ENCODE results near the gene PRDM2.

The PRDM2 gene

GRCh38 chr1:13748610-13749505 is 48.9 kb downstream of the PRDM2 start:
- Histone ChIP-seq H3K27me3 (replicated peaks in 2 of 5; ENCODE audit: control insufficient read depth in 4 of 5, insufficient read depth in 5 of 5, low read length in 4 of 5) (no peaks in the 10 kb centered on the region), H3K36me3 (ENCODE audit: control insufficient read depth in 4 of 4, insufficient read depth in 4 of 4, low read length in 3 of 4) (peaks cover 2 to 12% (median 4%) of the 10 kb centered on the region in 4 experiments), H3K4me3 (ENCODE audit: control insufficient read depth in 1 of 7, extremely low read depth in 1 of 7, insufficient read depth in 4 of 7, low read depth in 2 of 7, low read length in 6 of 7) (peak overlapping the region; percentile 74 to 94 (median 91)), H3K27ac (ENCODE audit: insufficient read depth in 1 of 2, low read depth in 1 of 2, low read length in 2 of 2, poor library complexity in 1 of 2, severe bottlenecking in 2 of 2) (peak overlapping the region; percentile 68 to 87), H3K4me1 (ENCODE audit: control extremely low read depth in 1 of 4, control insufficient read depth in 4 of 4, insufficient read depth in 4 of 4, low read length in 3 of 4) (peaks cover 5 to 28% (median 19%) of the 10 kb centered on the region in 4 experiments), H3K9me3 (ENCODE audit: control extremely low read depth in 1 of 5, control insufficient read depth in 4 of 5, insufficient read depth in 2 of 5, low read depth in 1 of 5, low read length in 4 of 5) (no peaks in the 10 kb centered on the region)
- ChIA-PET POLR2A (interaction anchor here (0.5 to 1.1 kb wide), 7 partner anchors 11 to 1341 kb away, joined by 3 to 5 read pairs (median 3); no protein-coding TSS in a partner anchor), CTCF (interaction anchor here (0.8 to 2.7 kb wide), 3 partner anchors 8 to 23 kb away, joined by 4 to 9 read pairs (median 4); no protein-coding TSS in a partner anchor)
- peak; percentile 95 to 98 (median 97) for DNase-seq
- WGBS (ENCODE audit: insufficient coverage), result under 1% methylated on average over 70 of the region's 83 CpGs

- 0% methylated on average over 68 of the region's 81 CpGs for WGBS (ENCODE audit: insufficient coverage)
- H3K4me3 ChIP-seq (ENCODE audit: control insufficient read depth in 1 of 7, extremely low read depth in 1 of 7, insufficient read depth in 4 of 7, low read depth in 2 of 7, low read length in 6 of 7), result peak overlapping the region; percentile 74 to 94 (median 91)
- ChIA-PET POLR2A (interaction anchor here (0.6 to 1.1 kb wide), 6 partner anchors 10 to 1340 kb away, joined by 3 to 5 read pairs (median 3); no protein-coding TSS in a partner anchor), CTCF (interaction anchor here (1.5 to 2.7 kb wide), 2 partner anchors 8 to 24 kb away, joined by 4 to 9 read pairs; no protein-coding TSS in a partner anchor)
- peaks cover 5 to 32% (median 19%) of the 10 kb centered on the region in 4 experiments for H3K4me1 ChIP-seq (ENCODE audit: control extremely low read depth in 1 of 4, control insufficient read depth in 4 of 4, insufficient read depth in 4 of 4, low read length in 3 of 4)
- peak overlapping the region; percentile 54 to 75 for H3K27ac ChIP-seq (ENCODE audit: insufficient read depth in 1 of 2, low read depth in 1 of 2, low read length in 2 of 2, poor library complexity in 1 of 2, severe bottlenecking in 2 of 2)
- peaks cover 2 to 17% (median 6%) of the 10 kb centered on the region in 4 experiments for H3K36me3 ChIP-seq (ENCODE audit: control insufficient read depth in 4 of 4, insufficient read depth in 4 of 4, low read length in 3 of 4)
- no peaks in the 10 kb centered on the region for H3K27me3 ChIP-seq (replicated peaks in 2 of 5; ENCODE audit: control insufficient read depth in 4 of 5, insufficient read depth in 5 of 5, low read length in 4 of 5)
- no peaks in the 10 kb centered on the region for H3K9me3 ChIP-seq (ENCODE audit: control extremely low read depth in 1 of 5, control insufficient read depth in 4 of 5, insufficient read depth in 2 of 5, low read depth in 1 of 5, low read length in 4 of 5)
- peak; percentile 58 to 76 (median 67) for DNase-seq
Measured at GRCh38 chr1:13749543-13750341, 49.8 kb downstream of the PRDM2 start.

GRCh38 chr1:13751458-13751871 is 51.5 kb downstream of the PRDM2 start:
- ChIA-PET CTCF (interaction anchor here (0.9 to 1.6 kb wide), 4 partner anchors 13 to 44 kb away, joined by 3 read pairs; no protein-coding TSS in a partner anchor), POLR2A (interaction anchor here (0.8 to 1.3 kb wide), 2 partner anchors 21 to 23 kb away, joined by 4 read pairs; no protein-coding TSS in a partner anchor)
- peaks cover 5 to 32% (median 19%) of the 10 kb centered on the region in 4 experiments for H3K4me1 ChIP-seq (ENCODE audit: control extremely low read depth in 1 of 4, control insufficient read depth in 4 of 4, insufficient read depth in 4 of 4, low read length in 3 of 4)
- H3K9me3 ChIP-seq (ENCODE audit: control extremely low read depth in 1 of 5, control insufficient read depth in 4 of 5, insufficient read depth in 2 of 5, low read depth in 1 of 5, low read length in 4 of 5), result no peaks in the 10 kb centered on the region
- H3K27me3 ChIP-seq (replicated peaks in 2 of 5; ENCODE audit: control insufficient read depth in 4 of 5, insufficient read depth in 5 of 5, low read length in 4 of 5), result no peaks in the 10 kb centered on the region
- DNase-seq, result no peak
- peaks cover 2 to 18% (median 6%) of the 10 kb centered on the region in 4 experiments for H3K36me3 ChIP-seq (ENCODE audit: control insufficient read depth in 4 of 4, insufficient read depth in 4 of 4, low read length in 3 of 4)
- 100% methylated on average over 5 of the region's 5 CpGs for WGBS (ENCODE audit: insufficient coverage)
- H3K4me3 ChIP-seq (ENCODE audit: control insufficient read depth in 1 of 7, extremely low read depth in 1 of 7, insufficient read depth in 4 of 7, low read depth in 2 of 7, low read length in 6 of 7), result no peak overlapping the region
- peak overlapping the region in 1 of 2 experiments; percentile 75 for H3K27ac ChIP-seq (ENCODE audit: insufficient read depth in 1 of 2, low read depth in 1 of 2, low read length in 2 of 2, poor library complexity in 1 of 2, severe bottlenecking in 2 of 2)

DNA sequence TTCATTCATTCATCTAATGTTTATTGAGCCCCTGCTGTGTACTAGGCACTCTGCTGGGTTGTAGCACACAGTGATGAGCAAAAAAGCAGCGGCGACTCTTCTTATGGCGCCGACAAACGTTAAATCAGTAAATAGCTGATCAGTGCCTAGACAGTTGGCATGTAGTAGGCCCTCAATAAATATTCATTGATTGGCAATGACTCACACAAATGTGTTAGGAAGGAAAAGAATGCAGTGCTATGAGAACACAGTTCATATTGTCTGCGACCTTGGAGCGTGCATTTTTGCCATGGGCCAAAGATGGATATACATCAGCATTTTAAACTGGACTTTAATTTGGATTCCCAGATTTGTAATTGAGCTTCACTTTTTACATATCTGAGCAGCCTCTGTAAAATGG is 52.0 kb downstream of the PRDM2 start:
- ChIA-PET CTCF (interaction anchor here (0.9 to 1.6 kb wide), 4 partner anchors 13 to 44 kb away, joined by 3 read pairs; no protein-coding TSS in a partner anchor), POLR2A (interaction anchor here (1.3 kb wide), 1 partner anchor 23 kb away, joined by 4 read pairs; no protein-coding TSS in a partner anchor)
- Histone ChIP-seq H3K36me3 (ENCODE audit: control insufficient read depth in 4 of 4, insufficient read depth in 4 of 4, low read length in 3 of 4) (peaks cover 2 to 18% (median 6%) of the 10 kb centered on the region in 4 experiments), H3K27me3 (replicated peaks in 2 of 5; ENCODE audit: control insufficient read depth in 4 of 5, insufficient read depth in 5 of 5, low read length in 4 of 5) (no peaks in the 10 kb centered on the region), H3K4me3 (ENCODE audit: control insufficient read depth in 1 of 7, extremely low read depth in 1 of 7, insufficient read depth in 4 of 7, low read depth in 2 of 7, low read length in 6 of 7) (no peak overlapping the region), H3K27ac (ENCODE audit: insufficient read depth in 1 of 2, low read depth in 1 of 2, low read length in 2 of 2, poor library complexity in 1 of 2, severe bottlenecking in 2 of 2) (no peak overlapping the region), H3K9me3 (ENCODE audit: control extremely low read depth in 1 of 5, control insufficient read depth in 4 of 5, insufficient read depth in 2 of 5, low read depth in 1 of 5, low read length in 4 of 5) (no peaks in the 10 kb centered on the region), H3K4me1 (ENCODE audit: control extremely low read depth in 1 of 4, control insufficient read depth in 4 of 4, insufficient read depth in 4 of 4, low read length in 3 of 4) (peaks cover 5 to 32% (median 20%) of the 10 kb centered on the region in 4 experiments)
- no peak for DNase-seq
- WGBS (ENCODE audit: insufficient coverage), result 98% methylated on average over 5 of the region's 7 CpGs

DNA sequence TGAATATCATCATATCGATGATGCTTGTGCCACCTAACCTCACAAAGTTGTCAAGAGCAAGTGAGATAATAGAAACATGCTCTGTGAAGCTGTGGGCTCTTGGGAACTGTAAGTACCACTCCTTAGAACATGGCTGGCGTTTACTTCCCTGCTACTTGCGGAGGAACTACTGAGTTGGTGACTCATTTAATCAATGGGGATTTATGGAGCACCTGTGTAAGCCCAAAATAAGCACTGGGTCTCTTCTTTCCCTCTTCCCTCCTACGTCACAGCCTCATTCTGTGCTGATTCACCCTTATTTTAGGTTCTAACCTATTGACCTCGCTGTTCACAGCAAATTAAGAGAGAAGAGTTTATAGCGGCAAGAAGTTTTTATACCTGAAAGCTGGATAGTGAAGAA is 52.9 kb downstream of the PRDM2 start:
- H3K27me3 ChIP-seq (replicated peaks in 2 of 5; ENCODE audit: control insufficient read depth in 4 of 5, insufficient read depth in 5 of 5, low read length in 4 of 5), result no peaks in the 10 kb centered on the region
- ChIA-PET CTCF (interaction anchor here (2.8 kb wide), 1 partner anchor 12 kb away, joined by 9 read pairs; no protein-coding TSS in a partner anchor), POLR2A (no interaction called here)
- peaks cover 2 to 18% (median 6%) of the 10 kb centered on the region in 4 experiments for H3K36me3 ChIP-seq (ENCODE audit: control insufficient read depth in 4 of 4, insufficient read depth in 4 of 4, low read length in 3 of 4)
- H3K4me3 ChIP-seq (ENCODE audit: control insufficient read depth in 1 of 7, extremely low read depth in 1 of 7, insufficient read depth in 4 of 7, low read depth in 2 of 7, low read length in 6 of 7), result no peak overlapping the region
- no peak overlapping the region for H3K27ac ChIP-seq (ENCODE audit: insufficient read depth in 1 of 2, low read depth in 1 of 2, low read length in 2 of 2, poor library complexity in 1 of 2, severe bottlenecking in 2 of 2)
- peaks cover 5 to 32% (median 20%) of the 10 kb centered on the region in 4 experiments for H3K4me1 ChIP-seq (ENCODE audit: control extremely low read depth in 1 of 4, control insufficient read depth in 4 of 4, insufficient read depth in 4 of 4, low read length in 3 of 4)
- no peaks in the 10 kb centered on the region for H3K9me3 ChIP-seq (ENCODE audit: control extremely low read depth in 1 of 5, control insufficient read depth in 4 of 5, insufficient read depth in 2 of 5, low read depth in 1 of 5, low read length in 4 of 5)
- 100% methylated on average over 3 of the region's 6 CpGs for WGBS (ENCODE audit: insufficient coverage)
- no peak for DNase-seq

- no peaks in the 10 kb centered on the region for H3K9me3 ChIP-seq (ENCODE audit: control extremely low read depth in 1 of 5, control insufficient read depth in 4 of 5, insufficient read depth in 2 of 5, low read depth in 1 of 5, low read length in 4 of 5)
- H3K27ac ChIP-seq (ENCODE audit: insufficient read depth in 1 of 2, low read depth in 1 of 2, low read length in 2 of 2, poor library complexity in 1 of 2, severe bottlenecking in 2 of 2), result no peak overlapping the region
- peaks cover 2 to 18% (median 6%) of the 10 kb centered on the region in 4 experiments for H3K36me3 ChIP-seq (ENCODE audit: control insufficient read depth in 4 of 4, insufficient read depth in 4 of 4, low read length in 3 of 4)
- DNase-seq, result no peak
- ChIA-PET POLR2A (no interaction called here), CTCF (interaction anchor here (2.8 kb wide), 1 partner anchor 11 kb away, joined by 9 read pairs; no protein-coding TSS in a partner anchor)
- no peak overlapping the region for H3K4me3 ChIP-seq (ENCODE audit: control insufficient read depth in 1 of 7, extremely low read depth in 1 of 7, insufficient read depth in 4 of 7, low read depth in 2 of 7, low read length in 6 of 7)
- 87% methylated on average over 2 of the region's 5 CpGs for WGBS (ENCODE audit: insufficient coverage)
- H3K4me1 ChIP-seq (ENCODE audit: control extremely low read depth in 1 of 4, control insufficient read depth in 4 of 4, insufficient read depth in 4 of 4, low read length in 3 of 4), result peaks cover under 1 to 24% (median 13%) of the 10 kb centered on the region in 4 experiments
- H3K27me3 ChIP-seq (replicated peaks in 2 of 5; ENCODE audit: control insufficient read depth in 4 of 5, insufficient read depth in 5 of 5, low read length in 4 of 5), result no peaks in the 10 kb centered on the region
Measured at GRCh38 chr1:13753636-13754402, 53.8 kb downstream of the PRDM2 start.
